Upper lobe of right lung (tissue), 1 donor: ENCODE data around the gene ZNF236. TPM values are rescaled to one million over a fixed set of nuclear protein-coding genes. Genes with fewer than 3 reads are reported as not detected.

ENCODE experiments used
- ATAC-seq: fragments of 200-7000 bp; cut with Tn5 transposase; one replicate; pipeline ENCODE4 v1.9.1; 2020; ENCODE audit warnings: mild to moderate bottlenecking, moderate library complexity
- DNase-seq: peaks from one replicate; pipeline ENCODE4 v3.0.0-alpha.2; 2020
- H3K27ac ChIP-seq: fragments of 200-600 bp; one replicate; pipeline ENCODE4 v1.8.0; 2022
- H3K27me3 ChIP-seq: fragments of 200-600 bp; one replicate; pipeline ENCODE4 v1.8.0; 2022; ENCODE audit warnings: mild to moderate bottlenecking
- H3K36me3 ChIP-seq: fragments of 200-600 bp; one replicate; pipeline ENCODE4 v1.8.0; 2022
- H3K4me1 ChIP-seq: fragments of 200-600 bp; one replicate; pipeline ENCODE4 v1.8.0; 2022
- H3K4me3 ChIP-seq: fragments of 200-600 bp; one replicate; pipeline ENCODE4 v1.8.0; 2022; ENCODE audit warnings: mild to moderate bottlenecking
- H3K9me3 ChIP-seq: fragments of 200-600 bp; one replicate; pipeline ENCODE4 v1.8.0; 2022
- CTCF ChIP-seq: fragments of 200-600 bp; IDR thresholded peaks from one replicate; pipeline ENCODE4 v1.8.0; 2022; ENCODE audit warnings: antibody characterized with exemption
- intact Hi-C: fragments of 100-400 bp; cut with DNase I; formaldehyde crosslinking; loops from one replicate; pipeline ENCODE4 v1.11.0; 2022
- total RNA-seq: library from RNA; stranded (reverse); fragmentation: NEBNext Ultra II Directional; extraction: Animal tissue kit (Norgen Biotek cat#: 25700); gene quantifications from one replicate; pipeline ENCODE4 v1.2.1, GENCODE V29; 2021
- donor health status: DM: no; HTN: yes; CAD: no; lungs with severe emphysema.

The ZNF236 gene
- total RNA-seq, 1 donor from 2014 or later, result 14.9 TPM

GRCh38 chr18:76967721-76968472, 145.5 kb downstream of the ZNF236 start:
- Histone ChIP-seq H3K4me1 (no peaks in the 10 kb centered on the region), H3K4me3 (no peak overlapping the region), H3K27me3 (no peaks in the 10 kb centered on the region), H3K36me3 (peaks cover 11% of the 10 kb centered on the region), H3K27ac (no peak overlapping the region), H3K9me3 (no peaks in the 10 kb centered on the region)
- ATAC-seq (peak; percentile 19), DNase-seq (no peak)
- TF ChIP-seq CTCF, result no peak
- intact Hi-C loops, result no loop called here

- intact Hi-C loops, result no loop called here
- no peaks in the 10 kb centered on the region for H3K27me3 ChIP-seq
- peak; percentile 91 for ATAC-seq
- H3K4me1 ChIP-seq, result no peaks in the 10 kb centered on the region
- no peak overlapping the region for H3K27ac ChIP-seq
- peaks cover 11% of the 10 kb centered on the region for H3K36me3 ChIP-seq
- no peak overlapping the region for H3K4me3 ChIP-seq
- DNase-seq, result peak; percentile 74
- no peaks in the 10 kb centered on the region for H3K9me3 ChIP-seq
- TF ChIP-seq CTCF, result no peak
Measured at GRCh38 chr18:76970770-76971559, 148.6 kb downstream of the ZNF236 start.

- no peak for ATAC-seq
- Histone ChIP-seq H3K27me3 (no peaks in the 10 kb centered on the region), H3K4me3 (no peak overlapping the region), H3K4me1 (no peaks in the 10 kb centered on the region), H3K36me3 (peaks cover 11% of the 10 kb centered on the region), H3K27ac (no peak overlapping the region), H3K9me3 (no peaks in the 10 kb centered on the region)
- DNase-seq, result no peak
- no peak for TF ChIP-seq CTCF
- intact Hi-C loops, result no loop called here
Measured at GRCh38 chr18:76972241-76972640, 149.9 kb downstream of the ZNF236 start.

GRCh38 chr18:76972846-76973519, 150.6 kb downstream of the ZNF236 start:
- no peaks in the 10 kb centered on the region for H3K4me1 ChIP-seq
- no peak overlapping the region for H3K27ac ChIP-seq
- no peaks in the 10 kb centered on the region for H3K9me3 ChIP-seq
- DNase-seq (no peak), ATAC-seq (no peak)
- H3K36me3 ChIP-seq, result peaks cover 11% of the 10 kb centered on the region
- no peak for TF ChIP-seq CTCF
- intact Hi-C loops, result no loop called here
- no peaks in the 10 kb centered on the region for H3K27me3 ChIP-seq
- H3K4me3 ChIP-seq, result no peak overlapping the region

GRCh38 chr18:76973520-76974266, 151.3 kb downstream of the ZNF236 start:
- no peak for ATAC-seq
- H3K9me3 ChIP-seq, result no peaks in the 10 kb centered on the region
- H3K27me3 ChIP-seq, result no peaks in the 10 kb centered on the region
- no peak overlapping the region for H3K27ac ChIP-seq
- H3K36me3 ChIP-seq, result peaks cover 8% of the 10 kb centered on the region
- TF ChIP-seq CTCF, result no peak
- no peak overlapping the region for H3K4me3 ChIP-seq
- H3K4me1 ChIP-seq, result no peaks in the 10 kb centered on the region
- intact Hi-C loops, result no loop called here
- DNase-seq, result no peak
